HEK293 (cell line): ENCODE data around the gene TLL2.

ENCODE experiments used
- CTCF ChIA-PET: fragments of 350-600 bp; formaldehyde crosslinking; extraction: SDS; loops from one replicate; lab custom pipeline; 2021; ENCODE audit warnings: antibody characterized with exemption; lab: Yijun Ruan, JAX
- POLR2A ChIA-PET: fragments of 300-600 bp; formaldehyde crosslinking; extraction: SDS; loops from one replicate; lab custom pipeline; 2020; ENCODE audit warnings: antibody characterized with exemption, inconsistent platforms; lab: Yijun Ruan, JAX
- H3K27ac ChIP-seq: fragments of 200-500 bp; sonication (Bioruptor generic); 2 replicates; pipeline ENCODE4 v1.5.1; 2014; ENCODE audit warnings: low read depth, low read length, control low read depth, inconsistent platforms; ENCODE audit errors: extremely low read depth
- H3K36me3 ChIP-seq, 2 experiments: fragments of 200-500 bp in 1 of 2; sonication (Bioruptor generic) in 1 of 2; 1 replicate in 1 of 2; 2 replicates in 1 of 2; pipeline ENCODE4 v1.5.1; 2014 to 2017; ENCODE audit warnings: inconsistent platforms in 2 of 2, low read length in 2 of 2; ENCODE audit not compliant: control insufficient read depth in 2 of 2, insufficient read depth in 1 of 2
- H3K4me1 ChIP-seq: fragments of 200-500 bp; sonication (Bioruptor generic); 2 replicates; pipeline ENCODE4 v1.5.1; 2014; ENCODE audit warnings: mild to moderate bottlenecking, low read length, inconsistent platforms; ENCODE audit not compliant: control insufficient read depth, insufficient read depth
- H3K4me3 ChIP-seq: 2 replicates; pipeline ENCODE4 v1.5.1; 2011; ENCODE audit warnings: low read depth, mild to moderate bottlenecking, control low read depth, low read length, moderate library complexity
- H3K9me3 ChIP-seq: fragments of 200-500 bp; sonication (Bioruptor generic); 2 replicates; pipeline ENCODE4 v1.5.1; 2014; ENCODE audit warnings: low read depth, low read length, inconsistent platforms; ENCODE audit not compliant: control insufficient read depth, insufficient read depth
- EGR2 ChIP-seq: fragments of 450-650 bp; formaldehyde crosslinking; IDR thresholded peaks from 2 replicates; pipeline ENCODE4 v1.5.1; 2016; ENCODE audit warnings: low read depth, missing biosample characterization, missing genetic modification characterization
- FEZF1 ChIP-seq: fragments of 450-650 bp; formaldehyde crosslinking; IDR thresholded peaks from 2 replicates; pipeline ENCODE4 v1.5.1; 2016; ENCODE audit warnings: missing biosample characterization, missing genetic modification characterization
- INSM2 ChIP-seq: fragments of 450-650 bp; formaldehyde crosslinking; IDR thresholded peaks from 2 replicates; pipeline ENCODE4 v1.5.1; 2016; ENCODE audit warnings: missing biosample characterization, missing genetic modification characterization
- KLF1 ChIP-seq: fragments of 450-650 bp; formaldehyde crosslinking; IDR thresholded peaks from 2 replicates; pipeline ENCODE4 v1.5.1; 2016; ENCODE audit warnings: missing biosample characterization, missing genetic modification characterization
- KLF16 ChIP-seq: fragments of 450-650 bp; formaldehyde crosslinking; IDR thresholded peaks from 2 replicates; pipeline ENCODE4 v1.5.1; 2017; ENCODE audit warnings: missing biosample characterization, missing genetic modification characterization
- RBAK ChIP-seq: fragments of 450-650 bp; formaldehyde crosslinking; IDR thresholded peaks from 2 replicates; pipeline ENCODE4 v1.5.1; 2016; ENCODE audit warnings: missing biosample characterization, missing genetic modification characterization
- TRIM28 ChIP-seq: IDR thresholded peaks from 2 replicates; pipeline ENCODE4 v1.6.1; 2011; ENCODE audit warnings: low read length, control low read depth, borderline replicate concordance
- ZBTB21 ChIP-seq: fragments of 450-650 bp; formaldehyde crosslinking; IDR thresholded peaks from 2 replicates; pipeline ENCODE4 v1.5.1; 2017; ENCODE audit warnings: missing biosample characterization, missing genetic modification characterization
- ZEB2 ChIP-seq: fragments of 450-650 bp; formaldehyde crosslinking; IDR thresholded peaks from 2 replicates; pipeline ENCODE4 v1.5.1; 2016; ENCODE audit warnings: missing biosample characterization, missing genetic modification characterization
- ZNF138 ChIP-seq: fragments of 450-650 bp; formaldehyde crosslinking; IDR thresholded peaks from 2 replicates; pipeline ENCODE4 v1.5.1; 2016; ENCODE audit warnings: missing biosample characterization, missing genetic modification characterization, borderline replicate concordance
- ZNF148 ChIP-seq: fragments of 450-650 bp; formaldehyde crosslinking; IDR thresholded peaks from 2 replicates; pipeline ENCODE4 v1.5.0; 2017; ENCODE audit warnings: missing biosample characterization, missing genetic modification characterization, borderline replicate concordance
- ZNF239 ChIP-seq: fragments of 450-650 bp; formaldehyde crosslinking; IDR thresholded peaks from 2 replicates; pipeline ENCODE4 v1.5.1; 2016; ENCODE audit warnings: missing biosample characterization, missing genetic modification characterization
- ZNF274 ChIP-seq, 2 experiments: fragments of 200-500 bp in 1 of 2; fragments of 450-650 bp in 1 of 2; sonication (Bioruptor generic) in 1 of 2; formaldehyde crosslinking in 1 of 2; IDR thresholded peaks; 2 replicates each; pipeline versions ENCODE4 v1.5.1 to v1.6.1; 2014 to 2016; ENCODE audit warnings: borderline replicate concordance in 1 of 2, inconsistent platforms in 1 of 2, low read length in 1 of 2, missing biosample characterization in 1 of 2, missing genetic modification characterization in 1 of 2
- ZNF280C ChIP-seq: fragments of 450-650 bp; formaldehyde crosslinking; IDR thresholded peaks from 2 replicates; pipeline ENCODE4 v1.5.1; 2016; ENCODE audit warnings: missing biosample characterization, missing genetic modification characterization
- ZNF324 ChIP-seq: fragments of 450-650 bp; formaldehyde crosslinking; IDR thresholded peaks from 2 replicates; pipeline ENCODE4 v1.5.1; 2016; ENCODE audit warnings: missing biosample characterization, missing genetic modification characterization
- ZNF335 ChIP-seq: fragments of 450-650 bp; formaldehyde crosslinking; conservative IDR thresholded peaks from 2 replicates; pipeline ENCODE4 v1.5.1; 2016; ENCODE audit warnings: missing biosample characterization, missing genetic modification characterization
- ZNF354C ChIP-seq: fragments of 450-650 bp; formaldehyde crosslinking; IDR thresholded peaks from 2 replicates; pipeline ENCODE4 v1.5.1; 2016; ENCODE audit warnings: missing biosample characterization, missing genetic modification characterization, low read depth, borderline replicate concordance
- ZNF513 ChIP-seq: fragments of 450-650 bp; IDR thresholded peaks from 2 replicates; pipeline ENCODE4 v1.5.1; 2018; ENCODE audit warnings: missing biosample characterization, missing genetic modification characterization
- ZNF548 ChIP-seq: fragments of 450-650 bp; formaldehyde crosslinking; IDR thresholded peaks from 2 replicates; pipeline ENCODE4 v1.5.1; 2016; ENCODE audit warnings: missing biosample characterization, missing genetic modification characterization
- ZNF580 ChIP-seq: fragments of 450-650 bp; formaldehyde crosslinking; IDR thresholded peaks from 2 replicates; pipeline ENCODE4 v1.5.1; 2016; ENCODE audit warnings: missing biosample characterization, missing genetic modification characterization
- ZNF792 ChIP-seq: fragments of 450-650 bp; formaldehyde crosslinking; IDR thresholded peaks from 2 replicates; pipeline ENCODE4 v1.5.1; 2016; ENCODE audit warnings: missing biosample characterization, missing genetic modification characterization
- ZNF837 ChIP-seq: fragments of 450-650 bp; formaldehyde crosslinking; IDR thresholded peaks from 2 replicates; pipeline ENCODE4 v1.5.1; 2016; ENCODE audit warnings: missing biosample characterization, missing genetic modification characterization
- ZNF843 ChIP-seq: fragments of 450-650 bp; formaldehyde crosslinking; IDR thresholded peaks from 2 replicates; pipeline ENCODE4 v1.5.1; 2016; ENCODE audit warnings: missing biosample characterization, missing genetic modification characterization
- ZSCAN30 ChIP-seq: fragments of 450-650 bp; IDR thresholded peaks from 2 replicates; pipeline ENCODE4 v1.5.1; 2018; ENCODE audit warnings: missing biosample characterization, mild to moderate bottlenecking, missing genetic modification characterization, moderate library complexity
- TF ChIP-seq, protein P1 (sequence below): fragments of 450-650 bp; formaldehyde crosslinking; IDR thresholded peaks from 2 replicates; pipeline ENCODE4 v1.5.1; 2017; ENCODE audit warnings: missing biosample characterization, missing genetic modification characterization

The TLL2 gene

DNA sequence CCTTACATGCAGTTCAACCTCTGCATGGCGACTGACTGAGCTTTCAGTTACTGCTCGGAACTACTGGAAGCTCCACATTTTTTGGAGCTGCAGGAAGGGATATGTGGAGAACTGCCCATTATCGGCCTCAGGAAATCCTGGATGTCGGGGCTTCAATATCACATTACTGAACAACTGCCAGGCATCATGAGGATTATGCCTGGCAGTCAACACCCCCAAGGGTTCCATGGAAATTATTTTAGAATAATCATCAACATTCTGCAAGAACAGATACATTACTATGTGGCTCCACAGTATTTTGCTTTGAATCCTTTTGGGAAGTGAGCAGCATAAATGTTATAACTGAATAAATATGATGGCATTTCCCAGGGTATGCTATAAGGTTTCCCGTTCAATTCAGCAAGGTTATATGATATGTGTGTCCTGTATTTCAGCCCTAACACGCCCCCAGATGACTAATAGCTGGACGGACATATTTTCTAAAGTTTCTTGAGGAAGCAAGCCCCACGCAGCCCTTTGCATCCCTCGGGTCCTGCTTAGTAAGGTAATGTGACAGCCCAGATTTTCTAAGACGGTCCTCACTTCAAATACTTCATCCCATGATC lies 101.9 kb downstream of the TLL2 start (continued):
- TF ChIP-seq ZNF335 (tag by site-specific recombination) (no peak), RBAK (tag by site-specific recombination) (no peak), ZNF792 (tag by site-specific recombination) (no peak), ZSCAN30 (tag by site-specific recombination) (no peak), ZNF354C (no peak), ZNF148 (tag by site-specific recombination) (no peak)
- TF ChIP-seq, protein P1, sequence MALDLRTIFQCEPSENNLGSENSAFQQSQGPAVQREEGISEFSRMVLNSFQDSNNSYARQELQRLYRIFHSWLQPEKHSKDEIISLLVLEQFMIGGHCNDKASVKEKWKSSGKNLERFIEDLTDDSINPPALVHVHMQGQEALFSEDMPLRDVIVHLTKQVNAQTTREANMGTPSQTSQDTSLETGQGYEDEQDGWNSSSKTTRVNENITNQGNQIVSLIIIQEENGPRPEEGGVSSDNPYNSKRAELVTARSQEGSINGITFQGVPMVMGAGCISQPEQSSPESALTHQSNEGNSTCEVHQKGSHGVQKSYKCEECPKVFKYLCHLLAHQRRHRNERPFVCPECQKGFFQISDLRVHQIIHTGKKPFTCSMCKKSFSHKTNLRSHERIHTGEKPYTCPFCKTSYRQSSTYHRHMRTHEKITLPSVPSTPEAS: no peak

- POLR2A ChIA-PET: no interaction called here
- no peak overlapping the region for H3K27ac ChIP-seq
- H3K9me3 ChIP-seq: no peaks in the 10 kb centered on the region
- no peak overlapping the region for H3K4me3 ChIP-seq
- CTCF ChIA-PET: interaction anchor here (1.0 to 1.7 kb wide), 2 partner anchors 35 to 38 kb away, joined by 5 to 8 read pairs; no protein-coding TSS in a partner anchor
- TF ChIP-seq EGR2 (tag by site-specific recombination) (no peak), ZNF513 (tag by site-specific recombination) (no peak), ZNF280C (tag by site-specific recombination) (no peak), ZNF239 (no peak), KLF1 (no peak), ZNF324 (no peak), ZNF274 (IDR thresholded peaks at IDR 0.05; ENCODE audit: low read length) (no peak), ZNF274 (tag by site-specific recombination; IDR thresholded peaks at IDR 0.05; ENCODE audit: borderline replicate concordance) (no peak)
- no peaks in the 10 kb centered on the region for H3K4me1 ChIP-seq
- H3K36me3 ChIP-seq: no peaks in the 10 kb centered on the region
Observed at GRCh38 chr10:96410296-96410695, 103.4 kb downstream of the TLL2 start.

DNA sequence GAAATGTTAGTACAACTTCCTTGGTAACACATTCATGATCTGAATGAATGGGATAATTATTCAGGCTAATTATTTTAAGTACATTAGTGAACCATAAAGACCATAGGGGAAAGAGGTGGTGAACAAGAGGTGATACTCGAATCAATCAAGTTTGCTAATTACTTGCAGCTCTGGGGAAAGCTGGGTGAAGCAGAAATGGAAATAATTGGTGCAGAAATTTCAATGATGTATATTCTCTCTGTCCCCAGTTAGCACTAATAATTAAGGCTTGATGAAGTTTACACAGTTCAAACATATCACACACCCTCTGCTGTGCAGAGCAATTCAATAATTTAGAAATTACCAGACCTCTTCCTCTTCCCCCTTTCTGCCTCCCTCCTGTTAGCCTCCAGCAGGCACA lies 105.5 kb downstream of the TLL2 start:
- H3K27ac ChIP-seq: no peak overlapping the region
- H3K4me3 ChIP-seq: no peak overlapping the region
- CTCF ChIA-PET: interaction anchor here (0.6 to 3.9 kb wide), 4 partner anchors 12 to 102 kb away, joined by 4 to 15 read pairs (median 5); no protein-coding TSS in a partner anchor
- H3K9me3 ChIP-seq: no peaks in the 10 kb centered on the region
- no peaks in the 10 kb centered on the region for H3K36me3 ChIP-seq
- POLR2A ChIA-PET: no interaction called here
- H3K4me1 ChIP-seq: no peaks in the 10 kb centered on the region
- TF ChIP-seq ZBTB21 (no peak), ZNF843 (no peak), INSM2 (tag by site-specific recombination) (no peak), KLF16 (tag by site-specific recombination) (no peak), ZNF580 (tag by site-specific recombination) (no peak), ZNF138 (tag by site-specific recombination) (no peak), ZSCAN30 (tag by site-specific recombination) (no peak), FEZF1 (tag by site-specific recombination) (no peak), TRIM28 (no peak), ZNF548 (tag by site-specific recombination) (no peak), ZNF837 (tag by site-specific recombination) (no peak), ZEB2 (tag by site-specific recombination) (no peak)
